Caco-2 (cell line): ENCODE results near the gene AADACL3. TPM values are rescaled to one million over a fixed set of nuclear protein-coding genes. Genes with fewer than 3 reads are reported as not detected.

Source experiments
- BruUV-seq: library from RNA; stranded (reverse); fragments of 400-500 nt; replicated peaks from 2 replicates; lab custom pipeline; 2021; lab: Mats Ljungman, UMichigan
- CTCF ChIA-PET: fragments of 300-600 bp; sonication (Branson Sonifier 250); formaldehyde crosslinking; loops from one replicate; lab custom pipeline; 2022; ENCODE audit warnings: antibody characterized with exemption; lab: Charles Lee
- POLR2A ChIA-PET: fragments of 300-600 bp; sonication (Branson Sonifier 250); formaldehyde crosslinking; loops from one replicate; lab custom pipeline; 2022; ENCODE audit warnings: antibody characterized with exemption; lab: Charles Lee
- DNase-seq, 2 experiments: peaks; one replicate each; pipeline versions ENCODE4 v3.0.0 to v3.0.0-alpha.2; 2020 to 2022
- H3K27me3 ChIP-seq: replicated peaks from 2 replicates; pipeline ENCODE4 v1.6.0; 2011; ENCODE audit warnings: low read length; ENCODE audit not compliant: control insufficient read depth, insufficient read depth
- H3K36me3 ChIP-seq: 2 replicates; pipeline ENCODE4 v1.5.1; 2011; ENCODE audit warnings: low read length; ENCODE audit not compliant: control insufficient read depth, insufficient read depth
- H3K4me1 ChIP-seq: fragments of 250-450 bp; sonication (Bioruptor Pico); 2 replicates; pipeline ENCODE4 v1.5.1; 2020; ENCODE audit warnings: mild to moderate bottlenecking
- H3K4me3 ChIP-seq: 2 replicates; pipeline ENCODE4 v1.5.1; 2011; ENCODE audit warnings: low read depth, mild to moderate bottlenecking, control low read depth, low read length
- H3K9me3 ChIP-seq: fragments of 250-450 bp; sonication (Bioruptor Pico); 2 replicates; pipeline ENCODE4 v1.5.1; 2020; ENCODE audit warnings: mild to moderate bottlenecking, moderate library complexity
- H3K27ac Mint-ChIP-seq: one replicate; pipeline ENCODE4 v1.8.0; 2022; ENCODE audit warnings: mixed read lengths; ENCODE audit not compliant: unreplicated experiment
- H3K27me3 Mint-ChIP-seq: one replicate; pipeline ENCODE4 v1.8.0; 2022; ENCODE audit warnings: mixed read lengths; ENCODE audit not compliant: insufficient read depth, unreplicated experiment
- H3K36me3 Mint-ChIP-seq: one replicate; pipeline ENCODE4 v1.8.0; 2022; ENCODE audit warnings: mild to moderate bottlenecking, mixed read lengths; ENCODE audit not compliant: insufficient read depth, unreplicated experiment
- H3K4me1 Mint-ChIP-seq: one replicate; pipeline ENCODE4 v1.8.0; 2022; ENCODE audit warnings: low read depth, mixed read lengths; ENCODE audit not compliant: unreplicated experiment
- H3K4me3 Mint-ChIP-seq: one replicate; pipeline ENCODE4 v1.8.0; 2022; ENCODE audit warnings: mild to moderate bottlenecking, moderate library complexity, mixed read lengths; ENCODE audit not compliant: unreplicated experiment
- H3K9me3 Mint-ChIP-seq: one replicate; pipeline ENCODE4 v1.8.0; 2022; ENCODE audit warnings: mixed read lengths; ENCODE audit not compliant: unreplicated experiment
- intact Hi-C: fragments of 100-400 bp; cut with micrococcal nuclease; formaldehyde crosslinking; loops from one replicate; pipeline ENCODE4 v1.10.0; 2022; ENCODE audit not compliant: unreplicated experiment
- total RNA-seq: library from RNA; stranded (reverse); gene quantifications from 2 replicates; pipeline ENCODE4 v1.2.3, GENCODE V29; 2022
- TF ChIP-seq, protein P1 (sequence below), 2 experiments: fragments of 200-600 bp in 1 of 2; IDR thresholded peaks; 1 replicate in 1 of 2; 2 replicates in 1 of 2; pipeline versions ENCODE4 v1.5.1 to v1.8.0; 2011 to 2022; ENCODE audit warnings: antibody characterized with exemption in 1 of 2, control low read depth in 1 of 2, inconsistent platforms in 1 of 2, low read depth in 1 of 2, low read length in 1 of 2, mild to moderate bottlenecking in 1 of 2, moderate library complexity in 1 of 2; ENCODE audit not compliant: insufficient read depth in 1 of 2, severe bottlenecking in 1 of 2, unreplicated experiment in 1 of 2

Gene AADACL3
- total RNA-seq, 1 experiment from 2014 or later = not detected

DNA sequence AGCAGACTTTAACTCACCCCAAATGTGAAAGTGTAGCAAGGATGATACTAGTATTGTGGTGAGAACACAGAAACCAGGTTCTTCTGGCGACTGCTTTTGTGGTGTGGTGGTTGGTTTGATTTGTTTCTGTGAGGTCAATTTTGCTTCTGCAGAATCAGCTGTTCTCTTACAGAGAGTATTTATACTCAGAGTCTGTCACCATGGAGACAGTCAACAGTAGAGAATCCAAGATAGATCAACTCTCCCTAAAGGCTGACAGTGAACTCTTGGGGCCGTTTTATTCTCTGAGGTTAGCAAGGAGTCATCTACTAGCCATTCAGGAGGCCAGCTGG, 30.0 kb downstream of the AADACL3 start, which contains the start of gene CFAP107:
TSS of gene CFAP107 (plus strand) at position 209 of the 332 bp plus-strand sequence. CDS start 231 bp downstream, outside the sequence.
- intact Hi-C loops = no loop called here
- H3K9me3 Mint-ChIP-seq = peaks cover 24% of the 10 kb centered on the region
- no peak within 1 kb of the TSS for H3K4me3 Mint-ChIP-seq
- DNase-seq = no peak
- peaks cover 16% of the 10 kb centered on the region for H3K27me3 Mint-ChIP-seq
- BruUV-seq = no TSS peak
- no peaks in the 10 kb centered on the region for H3K36me3 ChIP-seq
- H3K4me3 ChIP-seq = no peak within 1 kb of the TSS
- ChIA-PET POLR2A (no interaction called here), CTCF (no interaction called here)
- H3K27ac Mint-ChIP-seq = peak within 1 kb of the TSS; percentile 31
- TF ChIP-seq, protein P1, sequence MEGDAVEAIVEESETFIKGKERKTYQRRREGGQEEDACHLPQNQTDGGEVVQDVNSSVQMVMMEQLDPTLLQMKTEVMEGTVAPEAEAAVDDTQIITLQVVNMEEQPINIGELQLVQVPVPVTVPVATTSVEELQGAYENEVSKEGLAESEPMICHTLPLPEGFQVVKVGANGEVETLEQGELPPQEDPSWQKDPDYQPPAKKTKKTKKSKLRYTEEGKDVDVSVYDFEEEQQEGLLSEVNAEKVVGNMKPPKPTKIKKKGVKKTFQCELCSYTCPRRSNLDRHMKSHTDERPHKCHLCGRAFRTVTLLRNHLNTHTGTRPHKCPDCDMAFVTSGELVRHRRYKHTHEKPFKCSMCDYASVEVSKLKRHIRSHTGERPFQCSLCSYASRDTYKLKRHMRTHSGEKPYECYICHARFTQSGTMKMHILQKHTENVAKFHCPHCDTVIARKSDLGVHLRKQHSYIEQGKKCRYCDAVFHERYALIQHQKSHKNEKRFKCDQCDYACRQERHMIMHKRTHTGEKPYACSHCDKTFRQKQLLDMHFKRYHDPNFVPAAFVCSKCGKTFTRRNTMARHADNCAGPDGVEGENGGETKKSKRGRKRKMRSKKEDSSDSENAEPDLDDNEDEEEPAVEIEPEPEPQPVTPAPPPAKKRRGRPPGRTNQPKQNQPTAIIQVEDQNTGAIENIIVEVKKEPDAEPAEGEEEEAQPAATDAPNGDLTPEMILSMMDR (IDR thresholded peaks at IDR 0.05; ENCODE audit: insufficient read depth in 1 of 2, low read depth in 1 of 2, low read length in 1 of 2, severe bottlenecking in 1 of 2, unreplicated experiment in 1 of 2) = no peak
- H3K36me3 Mint-ChIP-seq = no peaks in the 10 kb centered on the region
- no peaks in the 10 kb centered on the region for H3K27me3 ChIP-seq
- no peaks in the 10 kb centered on the region for H3K4me1 Mint-ChIP-seq
- peaks cover 6% of the 10 kb centered on the region; the same call in 1 of the 2 replicates for H3K9me3 ChIP-seq
- H3K4me1 ChIP-seq = no peaks in the 10 kb centered on the region

DNA sequence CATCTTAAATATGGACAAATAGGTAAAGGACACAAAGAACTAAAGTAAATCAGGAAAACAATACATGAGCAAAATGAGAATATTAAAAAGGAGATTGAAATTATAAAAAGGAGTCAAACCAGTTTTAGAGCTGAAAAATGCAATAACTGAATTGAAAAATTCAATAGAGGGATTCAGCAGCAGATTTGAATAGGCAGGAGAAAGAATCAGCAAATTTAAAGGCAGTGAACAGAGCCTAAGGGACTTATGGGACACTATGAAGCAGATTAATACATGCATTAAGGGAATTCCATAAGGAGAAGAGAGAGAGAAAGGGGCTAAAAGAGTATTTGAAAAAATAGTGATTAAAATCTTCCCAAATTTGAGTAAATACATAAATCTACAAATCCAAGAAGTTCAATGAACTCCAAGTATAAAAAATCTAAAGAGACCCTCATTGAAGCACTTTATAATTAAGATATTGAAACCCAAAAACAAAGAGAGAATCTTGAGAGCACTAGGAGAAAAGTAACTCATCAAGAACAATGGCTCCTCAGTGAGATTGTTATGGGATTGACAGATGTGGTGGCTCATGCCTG, 33.0 kb downstream of the AADACL3 start:
- Histone ChIP-seq H3K4me3 (no peak overlapping the region), H3K9me3 (peaks cover 6% of the 10 kb centered on the region; the same call in 1 of the 2 replicates), H3K27me3 (no peaks in the 10 kb centered on the region), H3K4me1 (no peaks in the 10 kb centered on the region), H3K36me3 (no peaks in the 10 kb centered on the region)
- TF ChIP-seq, protein P1 (IDR thresholded peaks at IDR 0.05; ENCODE audit: insufficient read depth in 1 of 2, low read depth in 1 of 2, low read length in 1 of 2, severe bottlenecking in 1 of 2, unreplicated experiment in 1 of 2) = no peak
- no peaks in the 10 kb centered on the region for H3K36me3 Mint-ChIP-seq
- peaks cover 17% of the 10 kb centered on the region for H3K27me3 Mint-ChIP-seq
- POLR2A ChIA-PET = no interaction called here
- BruUV-seq = no TSS peak
- H3K4me3 Mint-ChIP-seq = no peak overlapping the region
- peaks cover 25% of the 10 kb centered on the region for H3K9me3 Mint-ChIP-seq
- H3K4me1 Mint-ChIP-seq = no peaks in the 10 kb centered on the region
- DNase-seq = no peak
- CTCF ChIA-PET = no interaction called here
- intact Hi-C loops = no loop called here
- H3K27ac Mint-ChIP-seq = no peak overlapping the region

DNA sequence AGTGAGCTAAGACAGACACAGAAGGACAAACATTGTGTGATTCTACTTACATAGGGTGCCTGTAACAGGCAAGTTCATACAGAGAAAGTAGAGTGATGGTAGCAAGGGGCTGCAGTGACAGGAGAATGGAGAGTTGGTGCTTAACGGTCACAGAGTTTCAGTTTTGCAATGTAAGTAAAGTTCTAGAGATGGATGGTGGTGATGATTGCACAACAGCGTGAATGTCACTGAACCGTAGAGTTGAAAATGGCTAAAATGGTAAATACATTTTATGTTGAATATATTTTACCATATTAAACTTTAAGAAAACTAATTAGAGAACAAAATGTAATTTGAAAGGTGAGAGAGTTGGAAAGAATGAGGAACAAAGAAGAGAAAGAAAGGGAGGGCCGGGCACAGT, 38.8 kb downstream of the AADACL3 start:
- Mint-ChIP-seq H3K27me3 (peaks cover 16% of the 10 kb centered on the region), H3K4me1 (peaks cover 2% of the 10 kb centered on the region), H3K9me3 (peaks cover 12% of the 10 kb centered on the region), H3K36me3 (no peaks in the 10 kb centered on the region), H3K27ac (no peak overlapping the region), H3K4me3 (no peak overlapping the region)
- no peak for DNase-seq
- Histone ChIP-seq H3K4me3 (no peak overlapping the region), H3K4me1 (no peaks in the 10 kb centered on the region), H3K36me3 (no peaks in the 10 kb centered on the region), H3K9me3 (peaks cover 4% of the 10 kb centered on the region; the same call in 1 of the 2 replicates), H3K27me3 (no peaks in the 10 kb centered on the region)
- no TSS peak for BruUV-seq
- ChIA-PET POLR2A (no interaction called here), CTCF (no interaction called here)
- intact Hi-C loops = no loop called here
- TF ChIP-seq, protein P1 (IDR thresholded peaks at IDR 0.05; ENCODE audit: insufficient read depth in 1 of 2, low read depth in 1 of 2, low read length in 1 of 2, severe bottlenecking in 1 of 2, unreplicated experiment in 1 of 2) = no peak
